ENCODE results near the gene SOX8. TPM values are rescaled to one million over a fixed set of nuclear protein-coding genes. Genes with fewer than 3 reads are reported as not detected.

SOX8 gene
- total and polyA plus RNA-seq, 2 experiments from 2014 or later, result 5.7 to 26.2 TPM

DNA sequence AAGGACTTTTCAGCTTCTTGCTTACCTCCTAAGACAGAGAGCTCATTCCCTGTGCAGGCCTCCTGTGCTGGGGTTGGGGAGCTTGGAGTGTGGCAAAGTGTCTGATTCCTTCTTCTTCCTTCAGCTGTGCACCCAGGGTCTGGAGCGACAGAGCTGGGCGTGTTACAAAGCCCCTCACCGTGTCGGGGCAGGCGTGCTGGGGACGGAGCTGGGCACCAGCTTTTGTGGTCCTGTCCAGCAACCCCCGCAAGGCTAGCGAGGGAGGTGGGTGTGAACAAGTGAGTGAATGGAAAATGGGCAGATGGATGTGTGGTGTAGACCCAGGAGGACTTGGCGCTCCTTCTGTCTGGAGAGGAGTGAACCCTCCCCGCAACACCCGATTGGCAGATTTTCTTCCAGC, 23.7 kb downstream of the SOX8 start:
- Histone ChIP-seq H3F3A (replicated peaks; ENCODE audit: low read depth) (no peaks in the 10 kb centered on the region), H3K4me2 (no peak overlapping the region), H3K36me3 (ENCODE audit: insufficient read depth) (no peaks in the 10 kb centered on the region), H3K27me3 (ENCODE audit: insufficient read depth) (no peaks in the 10 kb centered on the region), H3K4me1 (ENCODE audit: insufficient read depth) (no peaks in the 10 kb centered on the region), H3K79me2 (replicated peaks; ENCODE audit: insufficient read depth) (no peaks in the 10 kb centered on the region), H2AFZ (peak overlapping the region; percentile 18; the same call in 1 of the 2 replicates), H3K27ac (ENCODE audit: low read depth) (no peak overlapping the region), H4K20me1 (replicated peaks; ENCODE audit: insufficient read depth) (no peaks in the 10 kb centered on the region), H3K9me2 (ENCODE audit: insufficient read depth) (no peaks in the 10 kb centered on the region), H3K4me3 (no peak overlapping the region)
- no peak for ATAC-seq
- H3K4me3 Mint-ChIP-seq, result no peak overlapping the region
- H3K27me3 Mint-ChIP-seq (ENCODE audit: insufficient read depth, low read depth, poor library complexity), result peaks cover 2% of the 10 kb centered on the region
- TF ChIP-seq, protein P1, sequence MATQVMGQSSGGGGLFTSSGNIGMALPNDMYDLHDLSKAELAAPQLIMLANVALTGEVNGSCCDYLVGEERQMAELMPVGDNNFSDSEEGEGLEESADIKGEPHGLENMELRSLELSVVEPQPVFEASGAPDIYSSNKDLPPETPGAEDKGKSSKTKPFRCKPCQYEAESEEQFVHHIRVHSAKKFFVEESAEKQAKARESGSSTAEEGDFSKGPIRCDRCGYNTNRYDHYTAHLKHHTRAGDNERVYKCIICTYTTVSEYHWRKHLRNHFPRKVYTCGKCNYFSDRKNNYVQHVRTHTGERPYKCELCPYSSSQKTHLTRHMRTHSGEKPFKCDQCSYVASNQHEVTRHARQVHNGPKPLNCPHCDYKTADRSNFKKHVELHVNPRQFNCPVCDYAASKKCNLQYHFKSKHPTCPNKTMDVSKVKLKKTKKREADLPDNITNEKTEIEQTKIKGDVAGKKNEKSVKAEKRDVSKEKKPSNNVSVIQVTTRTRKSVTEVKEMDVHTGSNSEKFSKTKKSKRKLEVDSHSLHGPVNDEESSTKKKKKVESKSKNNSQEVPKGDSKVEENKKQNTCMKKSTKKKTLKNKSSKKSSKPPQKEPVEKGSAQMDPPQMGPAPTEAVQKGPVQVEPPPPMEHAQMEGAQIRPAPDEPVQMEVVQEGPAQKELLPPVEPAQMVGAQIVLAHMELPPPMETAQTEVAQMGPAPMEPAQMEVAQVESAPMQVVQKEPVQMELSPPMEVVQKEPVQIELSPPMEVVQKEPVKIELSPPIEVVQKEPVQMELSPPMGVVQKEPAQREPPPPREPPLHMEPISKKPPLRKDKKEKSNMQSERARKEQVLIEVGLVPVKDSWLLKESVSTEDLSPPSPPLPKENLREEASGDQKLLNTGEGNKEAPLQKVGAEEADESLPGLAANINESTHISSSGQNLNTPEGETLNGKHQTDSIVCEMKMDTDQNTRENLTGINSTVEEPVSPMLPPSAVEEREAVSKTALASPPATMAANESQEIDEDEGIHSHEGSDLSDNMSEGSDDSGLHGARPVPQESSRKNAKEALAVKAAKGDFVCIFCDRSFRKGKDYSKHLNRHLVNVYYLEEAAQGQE (IDR thresholded peaks at IDR 0.05; ENCODE audit: unreplicated experiment), result no peak
- TF ChIP-seq EZH2phosphoT487 (IDR thresholded peaks at IDR 0.05; ENCODE audit: unreplicated experiment) (no peak), CREB1 (CRISPR knock-in tag; IDR thresholded peaks at IDR 0.05; ENCODE audit: low read depth) (no peak), ZNF114 (CRISPR knock-in tag; IDR thresholded peaks at IDR 0.05) (no peak), STAT1 (IDR thresholded peaks at IDR 0.05; ENCODE audit: unreplicated experiment) (no peak), JUNB (IDR thresholded peaks at IDR 0.05; ENCODE audit: unreplicated experiment) (no peak), ZNF331 (CRISPR knock-in tag; IDR thresholded peaks at IDR 0.05; ENCODE audit: low read depth) (no peak), NANOG (IDR thresholded peaks at IDR 0.05; ENCODE audit: borderline replicate concordance) (no peak), POLR2AphosphoS5 (IDR thresholded peaks at IDR 0.05; ENCODE audit: low read depth) (no peak), EZH2 (IDR thresholded peaks at IDR 0.05; ENCODE audit: low read depth, unreplicated experiment) (no peak)
- TF ChIP-seq, protein P2, sequence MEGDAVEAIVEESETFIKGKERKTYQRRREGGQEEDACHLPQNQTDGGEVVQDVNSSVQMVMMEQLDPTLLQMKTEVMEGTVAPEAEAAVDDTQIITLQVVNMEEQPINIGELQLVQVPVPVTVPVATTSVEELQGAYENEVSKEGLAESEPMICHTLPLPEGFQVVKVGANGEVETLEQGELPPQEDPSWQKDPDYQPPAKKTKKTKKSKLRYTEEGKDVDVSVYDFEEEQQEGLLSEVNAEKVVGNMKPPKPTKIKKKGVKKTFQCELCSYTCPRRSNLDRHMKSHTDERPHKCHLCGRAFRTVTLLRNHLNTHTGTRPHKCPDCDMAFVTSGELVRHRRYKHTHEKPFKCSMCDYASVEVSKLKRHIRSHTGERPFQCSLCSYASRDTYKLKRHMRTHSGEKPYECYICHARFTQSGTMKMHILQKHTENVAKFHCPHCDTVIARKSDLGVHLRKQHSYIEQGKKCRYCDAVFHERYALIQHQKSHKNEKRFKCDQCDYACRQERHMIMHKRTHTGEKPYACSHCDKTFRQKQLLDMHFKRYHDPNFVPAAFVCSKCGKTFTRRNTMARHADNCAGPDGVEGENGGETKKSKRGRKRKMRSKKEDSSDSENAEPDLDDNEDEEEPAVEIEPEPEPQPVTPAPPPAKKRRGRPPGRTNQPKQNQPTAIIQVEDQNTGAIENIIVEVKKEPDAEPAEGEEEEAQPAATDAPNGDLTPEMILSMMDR (conservative IDR thresholded peaks at IDR 0.05; ENCODE audit: low read depth in 2 of 2), result no peak
- TF ChIP-seq, protein P3, sequence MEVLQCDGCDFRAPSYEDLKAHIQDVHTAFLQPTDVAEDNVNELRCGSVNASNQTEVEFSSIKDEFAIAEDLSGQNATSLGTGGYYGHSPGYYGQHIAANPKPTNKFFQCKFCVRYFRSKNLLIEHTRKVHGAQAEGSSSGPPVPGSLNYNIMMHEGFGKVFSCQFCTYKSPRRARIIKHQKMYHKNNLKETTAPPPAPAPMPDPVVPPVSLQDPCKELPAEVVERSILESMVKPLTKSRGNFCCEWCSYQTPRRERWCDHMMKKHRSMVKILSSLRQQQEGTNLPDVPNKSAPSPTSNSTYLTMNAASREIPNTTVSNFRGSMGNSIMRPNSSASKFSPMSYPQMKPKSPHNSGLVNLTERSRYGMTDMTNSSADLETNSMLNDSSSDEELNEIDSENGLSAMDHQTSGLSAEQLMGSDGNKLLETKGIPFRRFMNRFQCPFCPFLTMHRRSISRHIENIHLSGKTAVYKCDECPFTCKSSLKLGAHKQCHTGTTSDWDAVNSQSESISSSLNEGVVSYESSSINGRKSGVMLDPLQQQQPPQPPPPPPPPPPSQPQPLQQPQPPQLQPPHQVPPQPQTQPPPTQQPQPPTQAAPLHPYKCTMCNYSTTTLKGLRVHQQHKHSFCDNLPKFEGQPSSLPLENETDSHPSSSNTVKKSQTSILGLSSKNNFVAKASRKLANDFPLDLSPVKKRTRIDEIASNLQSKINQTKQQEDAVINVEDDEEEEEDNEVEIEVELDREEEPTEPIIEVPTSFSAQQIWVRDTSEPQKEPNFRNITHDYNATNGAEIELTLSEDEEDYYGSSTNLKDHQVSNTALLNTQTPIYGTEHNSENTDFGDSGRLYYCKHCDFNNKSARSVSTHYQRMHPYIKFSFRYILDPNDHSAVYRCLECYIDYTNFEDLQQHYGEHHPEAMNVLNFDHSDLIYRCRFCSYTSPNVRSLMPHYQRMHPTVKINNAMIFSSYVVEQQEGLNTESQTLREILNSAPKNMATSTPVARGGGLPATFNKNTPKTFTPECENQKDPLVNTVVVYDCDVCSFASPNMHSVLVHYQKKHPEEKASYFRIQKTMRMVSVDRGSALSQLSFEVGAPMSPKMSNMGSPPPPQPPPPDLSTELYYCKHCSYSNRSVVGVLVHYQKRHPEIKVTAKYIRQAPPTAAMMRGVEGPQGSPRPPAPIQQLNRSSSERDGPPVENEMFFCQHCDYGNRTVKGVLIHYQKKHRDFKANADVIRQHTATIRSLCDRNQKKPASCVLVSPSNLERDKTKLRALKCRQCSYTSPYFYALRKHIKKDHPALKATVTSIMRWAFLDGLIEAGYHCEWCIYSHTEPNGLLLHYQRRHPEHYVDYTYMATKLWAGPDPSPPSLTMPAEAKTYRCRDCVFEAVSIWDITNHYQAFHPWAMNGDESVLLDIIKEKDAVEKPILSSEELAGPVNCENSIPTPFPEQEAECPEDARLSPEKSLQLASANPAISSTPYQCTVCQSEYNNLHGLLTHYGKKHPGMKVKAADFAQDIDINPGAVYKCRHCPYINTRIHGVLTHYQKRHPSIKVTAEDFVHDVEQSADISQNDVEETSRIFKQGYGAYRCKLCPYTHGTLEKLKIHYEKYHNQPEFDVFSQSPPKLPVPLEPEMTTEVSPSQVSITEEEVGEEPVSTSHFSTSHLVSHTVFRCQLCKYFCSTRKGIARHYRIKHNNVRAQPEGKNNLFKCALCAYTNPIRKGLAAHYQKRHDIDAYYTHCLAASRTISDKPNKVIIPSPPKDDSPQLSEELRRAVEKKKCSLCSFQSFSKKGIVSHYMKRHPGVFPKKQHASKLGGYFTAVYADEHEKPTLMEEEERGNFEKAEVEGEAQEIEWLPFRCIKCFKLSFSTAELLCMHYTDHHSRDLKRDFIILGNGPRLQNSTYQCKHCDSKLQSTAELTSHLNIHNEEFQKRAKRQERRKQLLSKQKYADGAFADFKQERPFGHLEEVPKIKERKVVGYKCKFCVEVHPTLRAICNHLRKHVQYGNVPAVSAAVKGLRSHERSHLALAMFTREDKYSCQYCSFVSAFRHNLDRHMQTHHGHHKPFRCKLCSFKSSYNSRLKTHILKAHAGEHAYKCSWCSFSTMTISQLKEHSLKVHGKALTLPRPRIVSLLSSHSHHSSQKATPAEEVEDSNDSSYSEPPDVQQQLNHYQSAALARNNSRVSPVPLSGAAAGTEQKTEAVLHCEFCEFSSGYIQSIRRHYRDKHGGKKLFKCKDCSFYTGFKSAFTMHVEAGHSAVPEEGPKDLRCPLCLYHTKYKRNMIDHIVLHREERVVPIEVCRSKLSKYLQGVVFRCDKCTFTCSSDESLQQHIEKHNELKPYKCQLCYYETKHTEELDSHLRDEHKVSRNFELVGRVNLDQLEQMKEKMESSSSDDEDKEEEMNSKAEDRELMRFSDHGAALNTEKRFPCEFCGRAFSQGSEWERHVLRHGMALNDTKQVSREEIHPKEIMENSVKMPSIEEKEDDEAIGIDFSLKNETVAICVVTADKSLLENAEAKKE (CRISPR knock-in tag; IDR thresholded peaks at IDR 0.05), result no peak
- TF ChIP-seq, protein P4, sequence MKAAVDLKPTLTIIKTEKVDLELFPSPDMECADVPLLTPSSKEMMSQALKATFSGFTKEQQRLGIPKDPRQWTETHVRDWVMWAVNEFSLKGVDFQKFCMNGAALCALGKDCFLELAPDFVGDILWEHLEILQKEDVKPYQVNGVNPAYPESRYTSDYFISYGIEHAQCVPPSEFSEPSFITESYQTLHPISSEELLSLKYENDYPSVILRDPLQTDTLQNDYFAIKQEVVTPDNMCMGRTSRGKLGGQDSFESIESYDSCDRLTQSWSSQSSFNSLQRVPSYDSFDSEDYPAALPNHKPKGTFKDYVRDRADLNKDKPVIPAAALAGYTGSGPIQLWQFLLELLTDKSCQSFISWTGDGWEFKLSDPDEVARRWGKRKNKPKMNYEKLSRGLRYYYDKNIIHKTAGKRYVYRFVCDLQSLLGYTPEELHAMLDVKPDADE (IDR thresholded peaks at IDR 0.05), result no peak
- no peaks in the 10 kb centered on the region for H3K36me3 Mint-ChIP-seq (ENCODE audit: low read depth)
- DNase-seq (ENCODE audit: low spot score), result no peak
- H3K9me3 Mint-ChIP-seq, result peaks cover 3% of the 10 kb centered on the region; the same call in 2 of the 3 replicates
- no peaks in the 10 kb centered on the region for H3K4me1 Mint-ChIP-seq
- no peak overlapping the region for H3K27ac Mint-ChIP-seq
